ENCODE results near the gene NPW.

- TF ChIP-seq, protein P1, sequence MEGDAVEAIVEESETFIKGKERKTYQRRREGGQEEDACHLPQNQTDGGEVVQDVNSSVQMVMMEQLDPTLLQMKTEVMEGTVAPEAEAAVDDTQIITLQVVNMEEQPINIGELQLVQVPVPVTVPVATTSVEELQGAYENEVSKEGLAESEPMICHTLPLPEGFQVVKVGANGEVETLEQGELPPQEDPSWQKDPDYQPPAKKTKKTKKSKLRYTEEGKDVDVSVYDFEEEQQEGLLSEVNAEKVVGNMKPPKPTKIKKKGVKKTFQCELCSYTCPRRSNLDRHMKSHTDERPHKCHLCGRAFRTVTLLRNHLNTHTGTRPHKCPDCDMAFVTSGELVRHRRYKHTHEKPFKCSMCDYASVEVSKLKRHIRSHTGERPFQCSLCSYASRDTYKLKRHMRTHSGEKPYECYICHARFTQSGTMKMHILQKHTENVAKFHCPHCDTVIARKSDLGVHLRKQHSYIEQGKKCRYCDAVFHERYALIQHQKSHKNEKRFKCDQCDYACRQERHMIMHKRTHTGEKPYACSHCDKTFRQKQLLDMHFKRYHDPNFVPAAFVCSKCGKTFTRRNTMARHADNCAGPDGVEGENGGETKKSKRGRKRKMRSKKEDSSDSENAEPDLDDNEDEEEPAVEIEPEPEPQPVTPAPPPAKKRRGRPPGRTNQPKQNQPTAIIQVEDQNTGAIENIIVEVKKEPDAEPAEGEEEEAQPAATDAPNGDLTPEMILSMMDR (IDR thresholded peaks at IDR 0.05; ENCODE audit: low read depth, low read length), result peak; percentile 87
- no peak for TF ChIP-seq EZH2phosphoT487 (IDR thresholded peaks at IDR 0.05; ENCODE audit: low read depth)
Measured at GRCh38 chr16:2003827-2004641, 15.6 kb upstream of the NPW start.
